Psoas muscle (tissue), 8 donors: ENCODE results near the gene DCAF5. TPM values are rescaled to one million over a fixed set of nuclear protein-coding genes. Genes with fewer than 3 reads are reported as not detected.

ENCODE experiments used
- ATAC-seq, 4 donors: fragments of 200-7000 bp; cut with Tn5 transposase; one replicate each; pipeline ENCODE4 v1.9.1; 2020; ENCODE audit warnings: moderate library complexity in 3 of 4, mild to moderate bottlenecking in 2 of 4
- DNase-seq, 2 donors: peaks; one replicate each; pipeline ENCODE4 v3.0.0-alpha.2; 2020
- H3K27ac ChIP-seq: fragments of 200-600 bp; one replicate; pipeline ENCODE4 v1.8.0; 2022
- H3K27me3 ChIP-seq, 3 donors: fragments of 200-600 bp in 1 of 3; one replicate each; pipeline versions ENCODE4 v1.6.1 to v1.8.0; 2013 to 2022; ENCODE audit warnings: low read length in 2 of 3, mild to moderate bottlenecking in 2 of 3, moderate library complexity in 1 of 3; ENCODE audit not compliant: insufficient read depth in 3 of 3
- H3K36me3 ChIP-seq, 2 donors: fragments of 200-600 bp in 1 of 2; one replicate each; pipeline versions ENCODE4 v1.6.1 to v1.8.0; 2013 to 2022; ENCODE audit warnings: low read depth in 1 of 2, mild to moderate bottlenecking in 1 of 2, moderate library complexity in 1 of 2; ENCODE audit not compliant: insufficient read depth in 1 of 2
- H3K4me1 ChIP-seq: fragments of 200-600 bp; one replicate; pipeline ENCODE4 v1.8.0; 2022
- H3K4me3 ChIP-seq: fragments of 200-600 bp; one replicate; pipeline ENCODE4 v1.8.0; 2022; ENCODE audit warnings: mild to moderate bottlenecking
- H3K9me3 ChIP-seq: fragments of 200-600 bp; one replicate; pipeline ENCODE4 v1.8.0; 2022
- WGBS, 3 donors: extraction: QIAGEN DNeasy Blood & Tissue Kit; methylation state at CpG; one replicate each; pipeline versions ENCODE4 v1.1.6 to v1.1.7; 2013; 5-methylcytosine and 5-hydroxymethylcytosine counted together
- intact Hi-C, 2 donors: fragments of 100-400 bp; cut with DNase I; formaldehyde crosslinking; loops; one replicate each; pipeline versions ENCODE4 v1.11.0 to v1.14.2; 2022
- polyA plus RNA-seq, 3 donors: library from polyadenylated mRNA; stranded (reverse); fragments of 200-250 nt; gene quantifications; one replicate each; pipeline ENCODE4 v1.2.3, GENCODE V29; 2013
- total RNA-seq, 4 donors: library from RNA; stranded (reverse); fragmentation: NEBNext Ultra II Directional in 2 of 4; extraction: Animal tissue kit (Norgen Biotek cat#: 25700) in 2 of 4; gene quantifications; one replicate each; pipeline versions ENCODE4 v1.2.1 to v1.2.4, GENCODE V29; 2021 to 2023
- TF ChIP-seq, protein P1 (sequence below): fragments of 200-600 bp; IDR thresholded peaks from one replicate; pipeline ENCODE4 v1.8.0; 2022; ENCODE audit warnings: antibody characterized with exemption
- donor health status: healthy with polysubstance abuse.
- donor health status: DM: no; HTN: no; CAD: no; lungs with moderate emphysema.
- donor health status: Bipolar disorder and iron deficiency.
- donor health status: healthy.
- donor health status: DM: yes; HTN: yes; CAD: no.
- donor health status: DM: no; HTN: no; CAD: no.
- donor health status: DM: no; HTN: no; CAD: no.
- donor health status: DM: yes; HTN: yes; CAD: no.

The DCAF5 gene
- total and polyA plus RNA-seq, 7 donors, result 9.1 to 86.3 (median 74.7) TPM

DNA sequence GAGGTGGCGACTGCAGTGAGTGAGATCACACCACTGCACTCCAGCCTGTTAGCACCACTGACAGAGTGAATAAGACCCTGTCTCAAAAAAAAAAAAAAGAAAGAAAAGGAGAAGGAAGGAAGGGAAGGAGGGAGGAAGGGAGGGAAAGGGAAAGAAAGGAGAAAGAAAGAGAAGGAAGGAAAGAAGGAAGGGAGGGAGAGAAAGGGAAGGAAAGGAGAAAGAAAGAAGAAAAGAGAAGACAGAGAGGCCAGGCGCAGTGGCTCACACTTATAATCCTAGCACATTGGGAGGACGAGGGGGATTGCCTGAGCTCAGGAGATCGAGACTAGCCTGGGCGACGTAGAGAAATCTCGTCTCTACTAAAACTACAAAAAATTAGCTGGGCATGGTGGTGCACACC lies 13.2 kb downstream of the DCAF5 start:
- no peak overlapping the region for H3K4me3 ChIP-seq
- ATAC-seq, result no peak
- TF ChIP-seq, protein P1, sequence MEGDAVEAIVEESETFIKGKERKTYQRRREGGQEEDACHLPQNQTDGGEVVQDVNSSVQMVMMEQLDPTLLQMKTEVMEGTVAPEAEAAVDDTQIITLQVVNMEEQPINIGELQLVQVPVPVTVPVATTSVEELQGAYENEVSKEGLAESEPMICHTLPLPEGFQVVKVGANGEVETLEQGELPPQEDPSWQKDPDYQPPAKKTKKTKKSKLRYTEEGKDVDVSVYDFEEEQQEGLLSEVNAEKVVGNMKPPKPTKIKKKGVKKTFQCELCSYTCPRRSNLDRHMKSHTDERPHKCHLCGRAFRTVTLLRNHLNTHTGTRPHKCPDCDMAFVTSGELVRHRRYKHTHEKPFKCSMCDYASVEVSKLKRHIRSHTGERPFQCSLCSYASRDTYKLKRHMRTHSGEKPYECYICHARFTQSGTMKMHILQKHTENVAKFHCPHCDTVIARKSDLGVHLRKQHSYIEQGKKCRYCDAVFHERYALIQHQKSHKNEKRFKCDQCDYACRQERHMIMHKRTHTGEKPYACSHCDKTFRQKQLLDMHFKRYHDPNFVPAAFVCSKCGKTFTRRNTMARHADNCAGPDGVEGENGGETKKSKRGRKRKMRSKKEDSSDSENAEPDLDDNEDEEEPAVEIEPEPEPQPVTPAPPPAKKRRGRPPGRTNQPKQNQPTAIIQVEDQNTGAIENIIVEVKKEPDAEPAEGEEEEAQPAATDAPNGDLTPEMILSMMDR, result no peak
- peaks cover 0 to 4% of the 10 kb centered on the region in 2 donors for H3K36me3 ChIP-seq
- 76 to 83% (median 77%) methylated on average over 7 of the region's 7 CpGs for WGBS, 3 donors
- intact Hi-C loops, result no loop called here
- H3K9me3 ChIP-seq, result no peaks in the 10 kb centered on the region
- no peak for DNase-seq
- H3K27me3 ChIP-seq, result no peaks in the 10 kb centered on the region
- no peak overlapping the region for H3K27ac ChIP-seq
- H3K4me1 ChIP-seq, result peaks cover 50% of the 10 kb centered on the region

DNA sequence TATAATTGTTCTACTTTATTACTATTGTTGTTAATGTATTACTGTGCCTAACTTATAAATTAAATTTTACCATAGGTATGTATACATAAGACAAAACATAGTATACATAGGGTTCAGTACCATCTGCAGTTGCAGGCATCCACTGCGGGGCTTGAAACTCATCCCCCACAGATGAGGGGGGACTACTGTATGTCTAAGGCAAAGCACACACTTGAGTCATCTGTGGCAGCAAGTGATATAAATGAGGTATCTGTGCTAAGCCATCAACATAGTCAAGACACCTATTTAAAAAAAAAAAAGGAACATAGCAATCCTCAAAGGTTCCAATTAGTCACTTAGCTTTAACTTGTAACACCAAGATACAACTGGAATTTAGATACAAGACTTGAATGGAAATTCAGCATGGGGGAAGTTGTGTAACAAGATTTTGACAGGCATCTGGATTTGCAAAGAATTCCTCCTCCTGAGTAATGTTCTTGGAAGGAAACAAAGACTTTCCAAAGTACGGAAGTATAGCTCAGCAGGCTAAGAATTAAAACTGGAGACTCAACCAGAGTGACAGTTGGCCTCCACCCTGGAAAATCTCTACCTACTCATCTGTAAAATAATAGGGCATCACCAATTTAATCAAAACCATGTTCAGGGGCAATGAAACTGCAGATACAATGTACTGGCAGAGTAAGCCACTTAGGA lies 14.9 kb downstream of the DCAF5 start:
- WGBS, 3 donors, result 42 to 52% (median 44%) methylated on average over 2 of the region's 2 CpGs
- intact Hi-C loops, result no loop called here

DNA sequence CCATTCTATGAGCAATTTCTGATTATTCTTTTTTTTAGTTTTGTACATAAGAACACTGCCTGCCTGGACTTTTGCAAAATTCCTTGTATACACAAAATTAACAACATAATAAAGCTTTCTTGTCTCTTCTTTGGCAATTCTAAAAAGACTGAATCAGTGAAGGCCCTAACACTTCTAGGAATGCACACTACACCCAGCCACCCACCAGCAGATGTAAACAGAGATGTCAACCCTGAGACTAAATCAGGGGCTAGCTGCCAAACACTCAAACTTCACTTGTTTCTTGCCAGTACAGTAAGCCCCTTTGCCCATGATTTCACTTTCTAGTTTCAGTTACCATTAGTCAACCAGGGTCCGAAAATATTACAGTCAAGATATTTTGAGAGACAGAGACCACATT lies 15.5 kb downstream of the DCAF5 start:
- H3K27me3 ChIP-seq, result no peaks in the 10 kb centered on the region
- ATAC-seq (no peak), DNase-seq (no peak)
- 56 to 68% (median 57%) methylated on average over 1 of the region's 1 CpG for WGBS, 3 donors
- TF ChIP-seq, protein P1, result no peak
- intact Hi-C loops, result no loop called here
- no peak overlapping the region for H3K4me3 ChIP-seq
- H3K27ac ChIP-seq, result peak overlapping the region; percentile 19
- no peaks in the 10 kb centered on the region for H3K9me3 ChIP-seq
- H3K36me3 ChIP-seq, result peaks cover 0 to 4% of the 10 kb centered on the region in 2 donors
- peaks cover 61% of the 10 kb centered on the region for H3K4me1 ChIP-seq

More for the DNA sequence above, 14.9 kb downstream of the DCAF5 start:
- H3K4me1 ChIP-seq, result peaks cover 59% of the 10 kb centered on the region
- no peak overlapping the region for H3K4me3 ChIP-seq
- TF ChIP-seq, protein P1, result no peak
- H3K36me3 ChIP-seq, result peaks cover 0 to 4% of the 10 kb centered on the region in 2 donors
- H3K9me3 ChIP-seq, result no peaks in the 10 kb centered on the region
- no peaks in the 10 kb centered on the region for H3K27me3 ChIP-seq
- ATAC-seq, result peak in 3 of 4 donors; percentile 49 to 77 (median 67)
- peak overlapping the region; percentile 19 for H3K27ac ChIP-seq
- no peak for DNase-seq

DNA sequence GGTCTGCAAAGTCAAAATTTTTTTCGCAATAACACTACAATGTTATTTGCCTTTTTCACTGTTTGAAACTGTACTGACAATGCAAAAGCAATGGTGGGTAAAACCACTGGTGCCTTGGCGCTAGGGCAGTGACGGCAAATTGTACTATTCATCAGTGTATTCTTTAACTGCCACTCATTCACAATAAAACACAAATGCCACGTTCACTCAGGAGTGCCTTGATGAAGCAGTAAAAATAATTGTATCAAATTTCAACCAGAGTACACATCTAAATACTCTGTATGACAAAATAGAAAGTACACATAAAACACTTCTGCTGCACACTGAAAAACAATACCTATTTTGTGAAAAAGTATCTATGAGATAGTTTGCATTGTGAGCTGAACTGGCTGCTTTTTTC lies 17.8 kb downstream of the DCAF5 start:
- H3K9me3 ChIP-seq, result no peaks in the 10 kb centered on the region
- H3K4me1 ChIP-seq, result peaks cover 75% of the 10 kb centered on the region
- H3K4me3 ChIP-seq, result no peak overlapping the region
- H3K36me3 ChIP-seq, result peaks cover 0 to 4% of the 10 kb centered on the region in 2 donors
- no peaks in the 10 kb centered on the region for H3K27me3 ChIP-seq
- peak; percentile 25 to 42 (median 34) for ATAC-seq
- TF ChIP-seq, protein P1, result no peak
- H3K27ac ChIP-seq, result peak overlapping the region; percentile 4
- WGBS, 3 donors, result 60 to 65% (median 65%) methylated on average over 4 of the region's 4 CpGs
- intact Hi-C loops, result no loop called here
- no peak for DNase-seq
